ENCODE results near the gene DCTPP1.
A peak's percentile ranks its signal among the peaks of the same experiment; 100 is the strongest.

DCTPP1 gene

DNA sequence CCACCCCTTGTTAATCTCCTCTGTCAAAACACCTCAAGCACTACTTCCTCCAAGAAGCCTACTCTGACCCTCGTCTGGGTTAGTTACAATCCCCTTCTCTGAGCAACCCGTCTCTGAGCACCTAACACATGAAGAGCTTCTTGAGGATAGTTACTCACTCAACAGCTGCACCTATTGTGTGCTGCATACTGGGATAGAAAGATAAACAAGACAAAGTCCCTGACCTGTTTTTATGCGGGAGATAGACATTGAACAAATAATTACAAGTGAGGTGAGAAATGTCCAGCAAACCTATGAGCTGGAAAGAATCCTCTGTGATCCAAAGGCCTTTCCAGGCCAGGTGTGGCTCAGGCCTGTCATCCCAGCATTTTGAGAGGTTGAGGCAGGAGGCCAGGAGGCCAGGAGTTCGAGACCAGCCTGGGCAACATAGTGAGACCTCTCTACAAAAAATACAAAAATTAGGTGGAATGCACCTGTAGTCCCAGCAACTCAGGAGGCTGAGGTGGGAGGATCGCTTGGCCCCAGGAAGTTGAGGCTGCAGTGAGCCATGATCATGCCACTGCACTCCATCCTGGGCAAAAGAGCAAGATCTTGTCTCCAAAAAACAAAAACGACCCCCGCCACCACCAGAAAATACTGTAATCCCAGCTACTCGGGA is 27.9 kb downstream of the DCTPP1 start:
- no peak for ATAC-seq
- no peak for TF ChIP-seq TCF4 (CRISPR knock-in tag; IDR thresholded peaks at IDR 0.05; ENCODE audit: borderline replicate concordance)

DNA sequence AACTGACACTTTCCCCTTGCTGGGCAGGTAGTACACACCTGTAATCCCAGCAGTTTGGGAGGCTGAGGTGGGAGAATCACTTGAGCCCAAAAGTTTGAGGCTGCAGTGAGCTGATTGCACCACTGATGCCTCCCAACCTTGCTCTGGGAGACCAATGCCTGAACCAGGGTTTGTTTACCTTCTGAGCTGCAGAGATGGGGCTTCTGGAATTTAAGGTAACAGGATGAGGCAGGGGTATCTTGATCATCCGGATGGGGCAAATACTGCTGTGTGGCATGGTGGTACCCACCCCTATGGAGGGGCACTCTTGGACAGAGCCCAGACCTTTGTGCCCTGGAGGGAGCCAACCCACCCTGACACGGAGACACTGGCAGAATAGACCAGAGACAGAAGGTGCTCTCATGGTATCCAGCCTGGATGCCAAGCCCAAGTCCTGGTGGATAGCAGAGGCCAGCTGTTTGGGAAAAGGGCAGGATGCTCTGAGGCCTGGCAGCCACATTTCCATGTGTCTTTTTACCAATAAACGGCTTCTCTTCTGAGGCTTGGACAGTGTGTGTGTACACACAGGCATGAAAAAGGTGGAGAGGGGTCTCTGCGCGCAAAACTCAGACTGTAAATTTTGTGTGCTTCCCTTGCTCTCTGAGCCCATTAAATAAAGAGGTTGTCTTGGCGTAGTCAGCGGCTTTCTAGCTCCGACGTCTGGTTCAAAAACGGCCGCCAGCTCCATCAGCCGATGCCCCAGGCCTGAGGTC is 30.2 kb downstream of the DCTPP1 start:
- no peak for TF ChIP-seq TCF4 (CRISPR knock-in tag; IDR thresholded peaks at IDR 0.05; ENCODE audit: borderline replicate concordance)
- no peak for TF ChIP-seq RARB (CRISPR knock-in tag; IDR thresholded peaks at IDR 0.05)
- no peak for TF ChIP-seq OSR1 (CRISPR knock-in tag; IDR thresholded peaks at IDR 0.05)
- TF ChIP-seq, protein P1, sequence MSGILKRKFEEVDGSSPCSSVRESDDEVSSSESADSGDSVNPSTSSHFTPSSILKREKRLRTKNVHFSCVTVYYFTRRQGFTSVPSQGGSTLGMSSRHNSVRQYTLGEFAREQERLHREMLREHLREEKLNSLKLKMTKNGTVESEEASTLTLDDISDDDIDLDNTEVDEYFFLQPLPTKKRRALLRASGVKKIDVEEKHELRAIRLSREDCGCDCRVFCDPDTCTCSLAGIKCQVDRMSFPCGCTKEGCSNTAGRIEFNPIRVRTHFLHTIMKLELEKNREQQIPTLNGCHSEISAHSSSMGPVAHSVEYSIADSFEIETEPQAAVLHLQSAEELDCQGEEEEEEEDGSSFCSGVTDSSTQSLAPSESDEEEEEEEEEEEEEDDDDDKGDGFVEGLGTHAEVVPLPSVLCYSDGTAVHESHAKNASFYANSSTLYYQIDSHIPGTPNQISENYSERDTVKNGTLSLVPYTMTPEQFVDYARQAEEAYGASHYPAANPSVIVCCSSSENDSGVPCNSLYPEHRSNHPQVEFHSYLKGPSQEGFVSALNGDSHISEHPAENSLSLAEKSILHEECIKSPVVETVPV (CRISPR knock-in tag; IDR thresholded peaks at IDR 0.05) = no peak
- TF ChIP-seq CSDC2 (CRISPR knock-in tag; IDR thresholded peaks at IDR 0.05) = no peak
- TF ChIP-seq TSHZ2 (CRISPR knock-in tag; IDR thresholded peaks at IDR 0.05) = no peak
- no peak for TF ChIP-seq ZNF565 (CRISPR knock-in tag; conservative IDR thresholded peaks at IDR 0.05; ENCODE audit: low read depth)
- TF ChIP-seq ZFP3 (CRISPR knock-in tag; IDR thresholded peaks at IDR 0.05) = no peak
- TF ChIP-seq ZNF8 (CRISPR knock-in tag; IDR thresholded peaks at IDR 0.05) = no peak
- no peak for TF ChIP-seq PPARA (CRISPR knock-in tag; IDR thresholded peaks at IDR 0.05; ENCODE audit: borderline replicate concordance)
- no peak for TF ChIP-seq BACH2 (CRISPR knock-in tag; IDR thresholded peaks at IDR 0.05; ENCODE audit: borderline replicate concordance)
- TF ChIP-seq, protein P2, sequence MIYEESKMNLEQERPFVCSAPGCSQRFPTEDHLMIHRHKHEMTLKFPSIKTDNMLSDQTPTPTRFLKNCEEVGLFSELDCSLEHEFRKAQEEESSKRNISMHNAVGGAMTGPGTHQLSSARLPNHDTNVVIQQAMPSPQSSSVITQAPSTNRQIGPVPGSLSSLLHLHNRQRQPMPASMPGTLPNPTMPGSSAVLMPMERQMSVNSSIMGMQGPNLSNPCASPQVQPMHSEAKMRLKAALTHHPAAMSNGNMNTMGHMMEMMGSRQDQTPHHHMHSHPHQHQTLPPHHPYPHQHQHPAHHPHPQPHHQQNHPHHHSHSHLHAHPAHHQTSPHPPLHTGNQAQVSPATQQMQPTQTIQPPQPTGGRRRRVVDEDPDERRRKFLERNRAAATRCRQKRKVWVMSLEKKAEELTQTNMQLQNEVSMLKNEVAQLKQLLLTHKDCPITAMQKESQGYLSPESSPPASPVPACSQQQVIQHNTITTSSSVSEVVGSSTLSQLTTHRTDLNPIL (CRISPR knock-in tag; IDR thresholded peaks at IDR 0.05; ENCODE audit: low read depth) = no peak
- TF ChIP-seq ESRRG (CRISPR knock-in tag; IDR thresholded peaks at IDR 0.05) = no peak
- TF ChIP-seq ISL1 (CRISPR knock-in tag; IDR thresholded peaks at IDR 0.05) = no peak
- no peak for TF ChIP-seq TOX (CRISPR knock-in tag; IDR thresholded peaks at IDR 0.05; ENCODE audit: borderline replicate concordance)
- no peak for TF ChIP-seq ZC3H10 (CRISPR knock-in tag; IDR thresholded peaks at IDR 0.05)
- no peak for TF ChIP-seq GLIS3 (CRISPR knock-in tag; IDR thresholded peaks at IDR 0.05)
- no peak for TF ChIP-seq ZNF70 (CRISPR knock-in tag; IDR thresholded peaks at IDR 0.05)
- peak; percentile 1; the same call in 2 of the 3 replicates for ATAC-seq

GRCh38 chr16:30398661-30399434 is 31.0 kb downstream of the DCTPP1 start:
- no peak for TF ChIP-seq ZNF8 (CRISPR knock-in tag; IDR thresholded peaks at IDR 0.05)
- TF ChIP-seq SNAI2 (CRISPR knock-in tag; IDR thresholded peaks at IDR 0.05) = no peak
- no peak for TF ChIP-seq ZNF70 (CRISPR knock-in tag; IDR thresholded peaks at IDR 0.05)
- no peak for ATAC-seq

DNA sequence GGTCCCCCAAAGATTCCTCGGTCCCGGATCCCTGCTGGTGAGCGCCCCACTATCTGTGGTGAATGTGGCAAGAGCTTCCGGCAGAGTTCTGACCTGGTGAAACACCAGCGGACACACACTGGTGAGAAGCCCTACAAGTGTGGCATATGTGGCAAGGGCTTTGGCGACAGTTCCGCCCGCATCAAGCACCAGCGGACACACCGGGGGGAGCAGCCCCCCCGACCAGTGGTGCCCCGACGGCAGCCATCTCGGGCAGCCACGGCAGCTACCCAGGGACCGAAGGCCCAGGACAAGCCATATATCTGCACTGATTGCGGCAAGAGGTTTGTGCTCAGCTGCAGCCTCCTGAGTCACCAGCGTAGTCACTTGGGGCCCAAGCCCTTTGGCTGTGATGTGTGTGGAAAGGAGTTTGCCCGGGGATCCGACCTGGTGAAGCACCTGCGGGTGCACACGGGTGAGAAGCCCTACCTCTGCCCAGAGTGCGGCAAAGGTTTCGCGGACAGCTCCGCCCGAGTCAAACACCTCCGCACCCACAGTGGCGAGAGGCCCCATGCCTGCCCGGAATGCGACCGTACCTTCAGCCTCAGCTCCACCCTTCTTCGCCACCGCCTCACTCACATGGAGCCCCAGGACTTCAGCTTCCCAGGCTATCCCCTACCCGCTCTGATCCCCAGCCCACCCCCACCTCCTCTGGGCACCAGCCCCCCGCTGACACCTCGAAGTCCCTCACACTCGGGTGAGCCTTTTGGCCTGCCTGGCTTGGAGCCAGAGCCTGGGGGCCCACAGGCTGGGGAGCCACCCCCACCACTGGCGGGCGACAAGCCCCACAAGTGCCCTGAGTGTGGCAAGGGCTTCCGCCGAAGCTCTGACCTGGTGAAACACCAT is 31.8 kb downstream of the DCTPP1 start:
- no peak for ATAC-seq
- TF ChIP-seq PPARA (CRISPR knock-in tag; IDR thresholded peaks at IDR 0.05; ENCODE audit: borderline replicate concordance) (no peak), ESRRG (CRISPR knock-in tag; IDR thresholded peaks at IDR 0.05) (no peak), TCF4 (CRISPR knock-in tag; IDR thresholded peaks at IDR 0.05; ENCODE audit: borderline replicate concordance) (no peak), RARB (CRISPR knock-in tag; IDR thresholded peaks at IDR 0.05) (no peak), ZNF8 (CRISPR knock-in tag; IDR thresholded peaks at IDR 0.05) (no peak), ZFP3 (CRISPR knock-in tag; IDR thresholded peaks at IDR 0.05) (no peak)
- TF ChIP-seq, protein P3, sequence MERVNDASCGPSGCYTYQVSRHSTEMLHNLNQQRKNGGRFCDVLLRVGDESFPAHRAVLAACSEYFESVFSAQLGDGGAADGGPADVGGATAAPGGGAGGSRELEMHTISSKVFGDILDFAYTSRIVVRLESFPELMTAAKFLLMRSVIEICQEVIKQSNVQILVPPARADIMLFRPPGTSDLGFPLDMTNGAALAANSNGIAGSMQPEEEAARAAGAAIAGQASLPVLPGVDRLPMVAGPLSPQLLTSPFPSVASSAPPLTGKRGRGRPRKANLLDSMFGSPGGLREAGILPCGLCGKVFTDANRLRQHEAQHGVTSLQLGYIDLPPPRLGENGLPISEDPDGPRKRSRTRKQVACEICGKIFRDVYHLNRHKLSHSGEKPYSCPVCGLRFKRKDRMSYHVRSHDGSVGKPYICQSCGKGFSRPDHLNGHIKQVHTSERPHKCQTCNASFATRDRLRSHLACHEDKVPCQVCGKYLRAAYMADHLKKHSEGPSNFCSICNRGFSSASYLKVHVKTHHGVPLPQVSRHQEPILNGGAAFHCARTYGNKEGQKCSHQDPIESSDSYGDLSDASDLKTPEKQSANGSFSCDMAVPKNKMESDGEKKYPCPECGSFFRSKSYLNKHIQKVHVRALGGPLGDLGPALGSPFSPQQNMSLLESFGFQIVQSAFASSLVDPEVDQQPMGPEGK (CRISPR knock-in tag; IDR thresholded peaks at IDR 0.05; ENCODE audit: borderline replicate concordance) = no peak
